GM20000 (cell line): ENCODE results near the gene ZRANB3.

Experiments
- DNase-seq: peaks from one replicate; pipeline ENCODE4 v3.0.0; 2012; ENCODE audit warnings: low spot score
- CTCF ChIP-seq: IDR thresholded peaks from 2 replicates; pipeline ENCODE4 v1.5.1; 2012; ENCODE audit warnings: mild to moderate bottlenecking, control low read depth; ENCODE audit errors: extremely low read depth, missing control alignments

The ZRANB3 gene

GRCh38 chr2:135227386-135227785, 303.6 kb downstream of the ZRANB3 start:
- no peak for DNase-seq
- TF ChIP-seq CTCF, result no peak

GRCh38 chr2:135226961-135227360, 304.1 kb downstream of the ZRANB3 start:
- TF ChIP-seq CTCF, result no peak
- DNase-seq, result no peak

- no peak for DNase-seq
- no peak for TF ChIP-seq CTCF
Measured at GRCh38 chr2:135225781-135226180, 305.2 kb downstream of the ZRANB3 start.

- no peak for TF ChIP-seq CTCF
- no peak for DNase-seq
Measured at GRCh38 chr2:135219226-135219625, 311.8 kb downstream of the ZRANB3 start.

- DNase-seq, result no peak
- TF ChIP-seq CTCF, result no peak
Measured at GRCh38 chr2:135218426-135218825, 312.6 kb downstream of the ZRANB3 start.

GRCh38 chr2:135212757-135213156, 318.3 kb downstream of the ZRANB3 start:
- TF ChIP-seq CTCF, result no peak
- DNase-seq, result no peak

- DNase-seq, result no peak
- no peak for TF ChIP-seq CTCF
Measured at GRCh38 chr2:135208016-135208415, 323.0 kb downstream of the ZRANB3 start.

- DNase-seq, result no peak
Measured at GRCh38 chr2:135203944-135204343, 327.1 kb downstream of the ZRANB3 start.

More at GRCh38 chr2:135203944-135204343, 327.1 kb downstream of the ZRANB3 start:
- TF ChIP-seq CTCF, result no peak
